HG03097 (cell line): ENCODE measurements around the gene CHD2.

Source experiments
- ATAC-seq: cut with Tn5 transposase; IDR thresholded peaks from one replicate; pipeline ENCODE4 v1.9.1; 2021; ENCODE audit not compliant: unreplicated experiment, low FRiP score

The CHD2 gene

DNA sequence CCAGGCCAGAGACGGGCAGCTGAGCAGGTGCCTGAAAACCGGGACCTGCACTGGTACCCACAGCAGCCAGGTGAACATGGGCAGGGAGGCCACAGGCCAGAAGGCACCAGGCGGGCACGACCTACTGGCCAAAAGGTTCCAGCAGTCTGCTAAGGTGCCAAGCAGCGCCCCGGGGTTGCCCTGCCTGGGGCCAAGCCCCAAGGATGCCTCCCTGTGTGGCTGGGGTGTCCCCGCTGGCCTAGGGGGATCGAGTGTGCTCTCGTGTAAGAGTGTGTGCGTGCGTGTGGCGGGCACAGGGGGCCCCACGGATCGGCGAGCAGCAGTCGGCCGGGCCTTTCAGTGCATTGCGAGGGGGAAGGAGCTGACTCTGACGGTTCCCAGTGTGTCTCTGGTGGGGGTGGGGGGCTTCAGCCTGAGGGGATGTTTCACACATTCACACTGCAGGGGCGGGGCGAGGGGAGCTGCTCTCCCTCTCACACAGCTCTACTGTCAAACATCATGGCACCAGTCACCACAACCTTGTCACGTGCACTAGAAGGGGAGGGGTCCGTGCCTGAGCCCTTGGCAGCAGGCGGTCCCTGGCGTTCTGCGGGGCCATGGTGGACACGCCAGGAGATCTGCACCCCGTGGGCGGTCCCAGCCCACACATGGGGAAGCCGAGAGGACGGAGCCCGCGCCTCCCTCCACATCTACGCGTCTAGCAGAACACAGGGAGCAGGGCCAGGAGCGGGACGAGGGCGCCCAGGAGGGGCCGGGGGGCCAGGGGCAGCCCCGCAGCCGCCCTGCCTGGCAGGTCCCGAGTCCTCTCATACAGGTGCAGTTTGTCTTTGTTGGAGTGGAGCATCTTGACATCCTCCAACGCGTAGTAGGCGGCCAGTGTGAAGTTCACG is 144.4 kb downstream of the CHD2 start:
- ATAC-seq, result no peak

DNA sequence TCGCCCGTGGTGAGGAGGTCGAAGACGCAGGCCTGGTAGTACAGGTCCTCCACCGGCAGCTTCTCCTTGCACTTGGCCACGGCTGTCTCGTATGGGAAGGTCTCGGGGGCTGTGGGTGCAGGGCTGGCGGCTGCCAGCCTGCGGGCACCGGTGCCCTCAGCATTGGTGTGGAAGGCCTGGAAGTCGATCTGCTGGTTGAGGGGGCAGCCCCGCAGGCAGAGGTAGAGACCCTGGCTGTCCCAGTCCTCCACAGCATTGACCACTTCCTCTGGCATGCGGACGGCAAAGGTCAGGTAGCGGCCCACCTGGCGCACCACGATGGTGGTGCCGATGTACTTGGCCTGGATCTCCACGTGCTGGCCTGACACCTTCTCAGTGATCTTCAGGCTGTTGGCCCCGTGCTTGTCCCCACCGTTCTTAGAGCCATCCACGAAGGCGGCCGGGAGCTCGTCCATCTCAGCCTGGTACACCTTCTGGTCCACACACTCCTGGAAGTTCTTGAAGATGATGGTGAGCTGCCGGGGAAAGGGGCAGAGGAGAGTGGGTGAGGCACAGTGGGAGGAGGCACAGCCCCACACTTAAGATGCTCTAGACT is 145.2 kb downstream of the CHD2 start:
- no peak for ATAC-seq

DNA sequence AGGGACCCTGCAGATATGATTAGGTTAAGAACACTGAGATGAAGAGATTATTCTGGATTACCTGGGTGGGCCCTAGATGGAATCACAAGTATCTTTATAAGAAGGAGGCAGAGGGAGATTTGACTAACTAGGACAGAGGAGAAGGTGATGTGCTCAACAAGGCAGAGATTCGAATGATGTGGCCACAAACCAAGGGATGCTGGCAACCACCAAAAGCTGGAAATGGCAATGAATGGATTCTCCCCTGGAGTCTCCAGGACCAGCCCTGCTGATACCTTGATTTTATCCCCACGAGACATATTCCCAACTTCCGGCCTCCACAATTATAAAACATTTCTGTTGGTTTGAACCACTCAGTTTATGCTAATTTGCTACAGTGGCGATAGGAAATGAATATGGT is 146.0 kb downstream of the CHD2 start:
- ATAC-seq, result no peak

DNA sequence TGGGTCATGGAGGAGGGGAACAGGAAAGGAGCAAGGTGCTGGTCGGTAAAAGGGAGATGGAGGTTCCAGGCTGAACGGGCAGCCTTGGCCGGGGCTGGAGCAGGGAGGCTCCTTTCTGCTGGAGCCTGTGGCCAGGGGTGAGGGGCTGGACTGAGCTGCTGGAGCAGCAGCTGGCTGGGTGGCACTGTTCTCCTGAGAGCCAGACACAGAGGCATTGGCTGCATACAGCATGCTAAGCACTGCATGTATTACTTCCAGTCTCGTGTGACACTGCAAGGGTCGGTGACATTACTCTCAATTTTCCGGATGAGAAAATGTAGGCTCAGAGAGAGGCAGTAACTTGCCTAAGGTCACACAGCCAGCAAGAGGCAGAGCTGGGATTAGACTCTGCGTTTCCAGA is 146.6 kb downstream of the CHD2 start:
- ATAC-seq, result no peak

DNA sequence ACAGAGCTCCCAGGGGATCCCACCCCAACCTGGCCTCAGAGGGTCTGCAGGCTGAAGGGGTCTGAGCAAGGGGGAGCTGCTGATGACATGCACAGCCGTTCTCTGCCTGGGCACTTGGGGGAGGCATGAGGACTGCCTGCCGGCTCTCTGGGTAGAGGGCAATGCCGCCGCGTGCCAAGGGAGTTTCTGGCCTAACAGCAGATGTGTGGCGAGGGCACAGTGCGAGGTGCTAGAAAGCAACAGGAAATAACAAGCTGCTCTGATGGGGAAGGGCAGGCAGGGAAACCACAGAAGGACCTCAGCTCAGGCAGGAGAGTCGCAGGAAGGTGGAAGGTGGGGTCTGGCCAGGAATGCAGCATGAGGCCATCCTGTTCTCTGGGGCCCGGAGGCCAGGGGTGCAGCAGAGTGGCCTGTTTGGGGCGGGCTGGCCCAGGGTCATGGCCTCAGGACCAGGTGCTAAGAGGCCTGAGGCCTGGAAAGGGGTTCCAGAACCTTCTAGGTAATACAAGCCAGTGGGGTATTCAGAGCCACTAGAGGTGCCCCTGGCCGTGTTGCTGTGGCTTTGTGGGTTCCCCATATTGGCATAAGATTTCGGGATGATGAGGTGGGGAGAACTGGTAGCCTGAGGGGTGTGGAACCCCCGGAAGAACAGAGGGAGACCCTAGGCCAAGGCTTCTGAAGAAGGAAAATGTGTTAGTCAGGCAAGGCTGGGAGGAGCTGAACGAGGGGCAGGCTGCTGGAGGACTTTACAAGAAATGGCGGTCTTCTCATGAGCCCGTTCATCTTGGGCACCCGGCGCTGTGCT is 147.7 kb downstream of the CHD2 start:
- ATAC-seq, result no peak

DNA sequence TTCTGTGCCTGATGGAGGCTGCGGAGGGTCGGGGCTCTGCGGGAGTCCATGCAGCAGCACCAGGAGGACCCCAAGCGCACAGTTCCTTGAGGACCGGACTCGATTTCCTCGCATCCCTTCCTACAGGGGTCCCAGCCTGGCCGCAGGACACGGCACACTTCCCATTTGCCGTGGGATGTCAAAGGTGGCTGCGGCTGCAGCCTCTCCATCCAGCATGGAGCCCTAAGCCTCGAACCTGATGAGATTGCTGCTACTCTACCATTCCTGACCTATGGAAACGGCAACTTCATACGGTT is 148.2 kb downstream of the CHD2 start:
- ATAC-seq, result no peak

DNA sequence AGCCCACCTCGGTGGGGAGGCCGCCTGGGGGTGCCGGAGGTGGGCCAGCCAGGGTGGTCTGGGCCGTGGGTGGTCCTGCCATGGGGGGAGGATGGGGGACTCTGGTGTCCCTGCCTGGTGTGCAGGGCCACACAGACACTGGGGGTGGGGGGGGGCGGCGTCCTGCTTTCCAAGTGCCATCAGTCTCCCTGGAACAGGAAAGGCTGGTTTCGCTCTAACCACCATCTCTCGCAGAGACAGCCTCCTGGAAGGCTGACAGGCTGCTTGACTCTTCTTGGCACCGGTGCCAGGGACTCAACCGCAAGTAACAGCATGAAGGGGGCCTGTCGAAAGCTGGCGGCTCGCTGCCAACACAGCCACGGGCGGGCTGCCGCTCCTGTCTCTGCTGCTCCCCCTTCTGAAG is 148.6 kb downstream of the CHD2 start:
- ATAC-seq, result no peak

DNA sequence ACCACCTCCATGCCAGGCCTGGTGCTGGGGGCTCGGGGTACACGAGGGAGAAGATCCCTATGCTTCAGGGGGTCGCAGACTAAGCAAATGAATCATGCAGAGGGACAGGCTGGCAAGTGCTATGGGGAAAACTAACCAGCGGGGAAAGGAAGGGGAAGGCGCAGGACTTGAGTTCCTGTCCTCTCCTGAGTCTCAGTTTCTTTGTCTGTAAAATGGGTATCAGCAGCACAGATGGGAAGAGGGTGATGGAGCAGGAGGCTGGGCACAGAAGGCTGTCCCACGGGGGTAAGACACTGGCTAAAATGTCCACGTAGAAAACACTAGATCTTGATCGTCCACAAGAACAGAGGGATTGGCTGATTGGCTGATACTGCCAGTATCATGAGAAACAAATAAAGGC is 149.1 kb downstream of the CHD2 start:
- ATAC-seq, result no peak

DNA sequence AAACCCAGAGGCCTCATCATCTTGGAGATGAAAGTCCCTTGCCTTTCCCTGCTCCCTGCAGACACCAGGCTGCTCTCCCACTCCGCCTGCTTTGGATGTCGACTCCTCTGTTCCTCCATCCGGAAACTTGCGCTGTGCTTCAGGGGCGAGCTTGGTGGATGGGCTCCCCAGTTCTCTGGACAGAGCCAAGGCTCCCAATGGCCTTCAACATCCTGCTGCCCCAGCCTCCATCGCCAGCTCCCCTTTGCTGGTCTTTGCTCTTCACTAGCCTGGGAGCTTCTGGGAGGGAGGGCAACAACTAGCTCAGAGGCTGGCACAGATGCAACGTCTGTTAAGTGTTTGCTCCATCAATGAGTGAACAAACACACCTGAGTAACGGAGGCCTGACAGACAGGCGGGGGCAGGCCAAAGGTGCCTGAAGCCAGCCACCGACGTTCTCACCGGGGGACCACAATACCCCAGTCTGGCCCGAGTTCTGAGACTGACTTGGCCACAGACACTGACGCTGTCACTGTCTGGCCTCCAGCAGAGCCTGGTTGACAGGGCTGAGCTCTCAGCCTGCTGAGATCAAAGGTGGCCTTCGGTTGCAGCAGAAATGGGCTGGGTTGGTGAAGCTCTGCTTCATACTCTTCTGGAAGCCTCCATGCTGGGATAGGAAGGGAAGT is 149.9 kb downstream of the CHD2 start:
- ATAC-seq, result no peak

DNA sequence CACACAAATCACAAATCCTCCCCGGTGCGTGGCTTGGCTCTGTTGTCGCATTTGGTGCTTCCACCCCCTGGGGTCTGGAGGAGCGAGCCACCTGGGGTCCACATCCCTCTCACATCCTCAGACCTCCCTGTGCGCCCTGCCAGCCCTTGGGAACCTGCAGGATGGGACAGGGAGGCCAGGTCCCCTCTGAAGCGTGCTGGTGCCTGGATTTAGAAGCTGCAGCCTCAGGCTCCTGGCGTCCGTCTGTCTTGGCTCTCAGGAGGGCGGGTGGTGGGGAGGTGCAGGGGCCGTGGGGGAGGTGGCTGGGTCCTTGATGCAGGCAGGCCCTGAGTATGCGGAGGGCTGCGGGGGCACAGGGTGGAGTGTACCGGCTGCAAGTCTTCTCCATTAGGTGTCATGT is 150.5 kb downstream of the CHD2 start:
- ATAC-seq, result no peak

DNA sequence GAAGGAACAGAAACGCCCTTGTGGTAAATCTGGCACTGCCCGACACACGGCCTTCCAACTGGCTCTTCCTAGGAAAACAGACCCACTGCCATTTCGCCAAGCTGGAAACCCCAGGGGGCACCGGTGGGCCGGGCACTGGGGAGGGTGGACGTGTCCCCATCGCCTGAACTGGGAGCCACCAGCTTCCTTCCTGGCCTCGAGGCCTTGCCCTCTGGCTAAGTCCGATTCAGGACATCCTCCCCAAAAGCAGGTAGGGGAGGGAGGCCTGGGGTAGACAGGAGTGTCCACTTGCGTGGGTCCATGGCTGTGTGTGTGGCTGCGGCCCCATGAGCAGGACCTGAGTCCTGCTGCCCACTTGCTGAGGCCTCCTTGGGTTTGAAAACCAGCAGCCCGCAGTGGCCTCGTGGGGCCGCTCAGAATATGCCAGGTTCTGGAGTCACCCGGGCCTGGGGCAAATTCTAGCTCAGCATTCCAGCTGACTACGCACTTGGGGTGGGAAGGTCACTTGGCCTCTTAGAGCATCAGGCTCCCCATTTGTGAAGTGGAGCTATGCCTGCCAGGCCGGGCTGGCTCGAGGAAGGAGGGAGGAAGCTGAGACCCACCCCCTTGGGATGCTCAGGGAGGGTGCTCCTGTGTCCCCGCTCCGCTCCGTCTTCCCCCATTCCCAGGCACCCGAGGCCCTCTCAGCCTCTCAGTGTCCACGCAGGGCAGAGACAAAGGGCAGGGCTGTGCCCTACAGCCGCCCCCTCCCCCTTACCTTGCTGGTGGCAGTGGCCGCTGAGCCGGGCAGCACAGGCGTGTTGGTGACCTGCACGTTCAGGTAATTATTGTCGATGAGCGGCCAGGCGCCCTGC is 151.3 kb downstream of the CHD2 start:
- ATAC-seq, result no peak

DNA sequence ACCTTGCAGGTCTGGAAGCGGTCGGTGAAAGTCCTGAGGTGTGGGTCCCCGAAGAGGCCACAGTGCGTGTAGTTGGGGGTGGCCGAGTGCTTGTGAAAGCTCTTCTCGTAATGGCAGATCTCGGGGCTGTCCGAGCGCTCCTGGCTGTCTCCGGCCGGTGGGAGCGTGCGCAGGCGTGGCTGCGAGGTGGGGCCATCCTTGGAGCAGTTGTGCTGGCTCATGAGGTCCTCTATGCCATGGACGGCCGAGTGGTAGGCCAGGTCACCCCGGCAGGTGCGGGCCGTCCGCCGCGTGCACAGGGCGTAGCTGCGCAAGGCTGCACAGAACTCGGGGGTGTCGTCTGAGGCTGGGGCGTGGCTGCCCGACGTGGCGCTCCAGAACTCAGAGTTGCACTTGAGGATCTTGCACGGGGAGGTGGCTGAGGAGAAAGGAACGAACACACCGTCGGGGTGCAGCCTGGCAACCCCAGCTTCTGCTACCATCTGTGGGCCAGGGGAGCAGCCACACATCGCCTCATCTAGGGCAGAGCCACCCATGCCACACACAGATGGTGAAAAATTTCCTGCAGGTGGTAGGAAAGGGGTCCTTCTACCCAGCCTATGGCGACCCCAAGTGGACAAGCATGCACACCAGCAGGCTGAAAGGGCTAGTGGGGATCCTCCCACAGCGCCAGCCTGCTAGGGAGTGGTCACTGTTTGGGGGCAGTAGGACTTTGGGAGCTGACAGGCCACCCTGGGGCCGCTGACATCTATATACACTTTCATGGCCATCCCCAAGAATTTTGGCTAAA is 152.2 kb downstream of the CHD2 start:
- ATAC-seq, result no peak

DNA sequence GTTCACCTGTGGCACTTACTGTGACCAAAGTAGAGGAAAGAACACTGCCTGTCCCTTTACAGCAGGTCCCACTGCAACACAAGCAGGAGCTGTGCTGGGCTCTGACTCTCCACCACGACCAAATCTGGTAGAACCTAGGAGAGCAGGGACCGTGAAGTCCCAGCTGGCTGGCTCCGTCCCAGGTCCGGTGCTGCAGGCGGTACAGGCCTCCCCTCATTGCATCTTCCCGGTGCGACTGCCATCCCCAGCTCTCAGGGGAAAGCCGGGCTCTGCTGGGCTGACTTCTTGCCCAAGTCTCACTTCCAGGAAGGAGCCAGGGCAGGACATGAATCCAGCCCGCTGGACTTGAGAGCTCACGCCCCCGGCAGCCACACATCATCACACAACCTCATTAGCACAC is 155.1 kb downstream of the CHD2 start:
- ATAC-seq, result no peak

DNA sequence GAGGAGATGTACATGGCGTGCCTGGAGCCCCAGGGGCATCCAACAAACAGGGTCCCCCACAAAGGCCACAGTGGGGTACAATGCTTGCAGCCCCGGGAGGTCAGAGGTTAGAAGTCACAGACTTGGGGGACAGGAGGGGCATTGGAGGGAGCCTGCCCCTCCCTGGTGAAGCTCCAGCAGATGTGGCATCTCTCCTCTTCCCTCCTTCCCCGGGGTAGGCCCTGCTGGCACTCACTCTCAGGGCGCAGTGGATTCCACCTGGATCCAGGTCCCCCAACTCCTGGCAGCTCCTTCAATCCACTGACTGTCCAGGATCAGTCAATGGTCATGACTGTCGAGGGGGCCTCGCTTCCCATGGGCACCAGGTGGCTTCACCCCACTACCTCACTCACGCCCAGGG is 156.7 kb downstream of the CHD2 start:
- ATAC-seq, result no peak

DNA sequence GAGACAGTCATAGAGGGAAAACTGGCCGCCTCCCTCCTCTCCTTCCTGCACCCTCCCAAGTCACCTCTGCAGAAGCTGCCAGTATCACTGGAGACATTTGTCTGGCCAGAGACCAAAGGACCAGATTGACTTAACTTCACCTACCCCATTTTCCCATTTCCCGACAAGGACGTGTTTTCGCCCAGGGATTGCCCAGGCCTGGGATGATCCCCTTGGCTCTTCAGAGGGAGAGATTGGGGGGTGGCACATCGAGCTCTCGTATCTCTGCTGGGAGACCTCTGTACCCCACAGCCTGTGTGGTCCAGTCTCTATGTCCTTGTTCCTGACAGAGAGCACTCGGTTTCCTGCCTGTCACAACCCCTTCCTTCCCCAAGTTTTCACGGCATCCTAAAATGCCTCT is 157.5 kb downstream of the CHD2 start:
- no peak for ATAC-seq

DNA sequence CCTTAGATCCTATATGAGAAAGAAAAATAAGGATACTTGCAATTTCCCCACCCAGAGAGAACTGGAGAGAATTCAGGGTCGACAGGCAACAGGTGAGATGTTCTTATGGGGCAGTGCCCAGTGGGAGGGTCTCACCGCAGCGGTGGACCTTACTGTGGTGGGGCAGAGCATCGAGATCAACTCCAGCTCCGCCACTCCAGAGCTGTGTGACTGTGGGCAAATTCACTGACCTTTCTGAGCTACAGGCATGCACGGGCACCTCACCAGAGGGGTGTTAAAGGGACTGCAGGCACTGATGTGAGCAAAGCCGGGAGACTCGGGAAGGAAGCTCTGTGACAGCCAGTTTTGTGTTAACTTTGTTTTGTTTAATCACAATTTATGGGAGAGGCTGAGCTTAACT is 158.0 kb downstream of the CHD2 start:
- no peak for ATAC-seq

DNA sequence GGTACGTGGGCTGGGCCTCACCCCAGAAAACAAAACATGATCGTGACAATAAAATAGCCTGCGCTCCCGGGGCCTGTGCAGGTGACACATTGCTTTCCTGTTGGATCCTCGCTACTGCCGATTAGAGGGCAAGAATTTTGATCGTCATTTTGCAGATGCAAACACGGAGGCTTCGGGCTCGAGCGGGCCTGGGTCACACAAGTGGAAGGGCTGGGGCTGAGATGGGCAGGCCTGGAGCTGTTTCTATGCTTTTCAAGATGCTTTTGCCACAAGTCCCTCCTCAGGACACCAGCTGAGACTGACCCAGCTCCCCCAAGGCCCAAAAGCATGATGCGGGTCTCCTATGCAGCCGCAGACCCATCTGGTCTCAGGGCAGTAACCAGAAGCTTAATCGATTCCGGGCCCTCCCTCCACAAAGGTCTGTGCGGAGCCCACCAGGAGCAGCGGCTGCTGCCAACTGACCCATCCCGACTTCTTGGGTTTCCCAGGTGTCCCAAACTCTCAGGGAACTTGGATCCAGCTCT is 158.8 kb downstream of the CHD2 start:
- ATAC-seq, result no peak

DNA sequence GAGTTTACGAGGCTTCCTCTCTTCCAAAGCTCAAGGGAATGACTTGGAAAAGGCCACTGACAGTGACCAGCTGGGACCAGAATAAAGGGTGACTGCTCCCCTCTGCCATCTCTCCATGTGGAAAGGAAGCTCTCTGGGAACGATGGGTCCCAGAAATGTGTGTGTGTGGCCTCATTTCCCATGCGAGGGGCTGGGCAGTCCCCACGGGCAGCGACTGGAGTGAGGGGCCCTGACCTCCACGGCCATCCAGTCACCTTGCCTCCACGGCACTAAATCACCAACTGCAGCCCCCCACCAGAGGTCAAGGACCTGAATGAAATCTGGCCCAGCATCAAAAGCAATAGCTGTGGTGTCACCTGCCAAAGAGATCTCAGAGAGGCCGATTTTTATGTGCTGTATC is 159.3 kb downstream of the CHD2 start:
- no peak for ATAC-seq
